MCF 10A (cell line): ENCODE measurements around the gene ERMP1. TPM values are rescaled to one million over a fixed set of nuclear protein-coding genes. Genes with fewer than 3 reads are reported as not detected.

ENCODE experiments used
- BruUV-seq: library from RNA; stranded (reverse); fragments of 400-500 nt; replicated peaks from 2 replicates; lab custom pipeline; 2021; lab: Mats Ljungman, UMichigan
- CTCF ChIA-PET: fragments of 300-600 bp; sonication (Branson Sonifier 250); formaldehyde crosslinking; extraction: SDS; loops from one replicate; lab custom pipeline; 2021; ENCODE audit warnings: antibody characterized with exemption, inconsistent platforms; lab: Yijun Ruan, JAX
- POLR2A ChIA-PET: fragments of 300-600, 350-650 bp; sonication (Branson Sonifier 250); formaldehyde crosslinking; extraction: SDS; loops from one replicate; lab custom pipeline; 2020; ENCODE audit warnings: antibody characterized with exemption, inconsistent platforms; lab: Yijun Ruan, JAX
- DNase-seq: peaks from one replicate; pipeline ENCODE4 v3.0.0-alpha.2; 2018; ENCODE audit not compliant: unreplicated experiment
- H3K27ac Mint-ChIP-seq: one replicate; pipeline ENCODE4 v1.8.0; 2022; ENCODE audit warnings: mild to moderate bottlenecking, low read depth, mixed read lengths; ENCODE audit not compliant: unreplicated experiment
- H3K27me3 Mint-ChIP-seq: one replicate; pipeline ENCODE4 v1.8.0; 2022; ENCODE audit warnings: mixed read lengths; ENCODE audit not compliant: insufficient read depth, unreplicated experiment
- H3K36me3 Mint-ChIP-seq: one replicate; pipeline ENCODE4 v1.8.0; 2022; ENCODE audit warnings: mild to moderate bottlenecking, moderate library complexity, mixed read lengths; ENCODE audit not compliant: insufficient read depth, unreplicated experiment
- H3K4me1 Mint-ChIP-seq: one replicate; pipeline ENCODE4 v1.8.0; 2022; ENCODE audit warnings: mixed read lengths; ENCODE audit not compliant: insufficient read depth, unreplicated experiment
- H3K4me3 Mint-ChIP-seq: one replicate; pipeline ENCODE4 v1.8.0; 2022; ENCODE audit warnings: mild to moderate bottlenecking, moderate library complexity, mixed read lengths; ENCODE audit not compliant: unreplicated experiment
- H3K9me3 Mint-ChIP-seq: one replicate; pipeline ENCODE4 v1.8.0; 2022; ENCODE audit warnings: mixed read lengths; ENCODE audit not compliant: unreplicated experiment
- intact Hi-C: fragments of 100-400 bp; cut with micrococcal nuclease; formaldehyde crosslinking; loops from 2 replicates; pipeline ENCODE4 v1.14.1; 2022
- total RNA-seq: library from RNA; stranded (reverse); gene quantifications from 2 replicates; pipeline ENCODE4 v1.2.3, GENCODE V29; 2022
- TF ChIP-seq, protein P1 (sequence below): fragments of 200-600 bp; IDR thresholded peaks from one replicate; pipeline ENCODE4 v1.8.0; 2022; ENCODE audit warnings: antibody characterized with exemption, mild to moderate bottlenecking; ENCODE audit not compliant: unreplicated experiment

The ERMP1 gene
- total RNA-seq, 1 experiment from 2014 or later, result 17.2 TPM

DNA sequence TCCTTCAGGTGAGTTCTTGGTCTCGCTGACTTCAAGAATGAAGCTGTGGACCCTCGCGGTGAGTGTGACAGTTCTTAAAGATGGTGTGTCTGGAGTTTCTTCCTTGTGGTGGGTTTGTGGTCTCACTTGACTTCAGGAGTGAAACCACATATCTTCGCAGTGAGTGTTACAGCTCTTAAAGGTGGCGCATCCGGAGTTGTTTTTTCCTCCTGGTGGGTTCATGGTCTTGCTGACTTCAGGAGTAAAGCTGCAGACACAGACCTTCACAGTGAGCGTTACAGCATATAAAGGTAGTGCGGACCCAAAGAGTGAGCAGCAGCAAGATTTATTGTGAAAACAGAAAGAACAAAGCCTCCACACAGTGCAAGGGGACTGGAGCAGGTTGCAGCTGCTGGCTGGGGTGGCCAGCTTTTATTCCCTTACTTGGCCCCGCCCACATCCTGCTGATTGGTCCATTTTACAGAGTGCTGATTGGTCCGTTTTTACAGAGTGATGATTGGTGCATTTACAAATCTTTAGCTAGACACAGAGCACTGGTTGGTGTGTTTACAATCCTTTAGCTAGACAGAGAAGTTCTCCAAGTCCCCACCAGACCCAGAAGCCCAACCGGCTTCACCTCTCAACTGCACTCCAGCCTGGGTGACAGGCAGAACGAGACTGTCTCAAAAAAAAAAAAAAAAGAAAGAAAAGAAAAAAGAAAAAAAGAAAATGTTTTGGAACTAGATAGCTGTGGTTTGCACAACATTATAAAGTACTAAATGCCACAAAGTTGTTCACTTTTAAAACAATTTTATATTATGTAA lies 9.1 kb upstream of the ERMP1 start:
- ChIA-PET POLR2A (interaction anchor here (1.8 kb wide), 1 partner anchor 9 kb away, joined by 8 read pairs; the partner anchor contains the start of gene ERMP1), CTCF (interaction anchor here (0.6 to 4.4 kb wide), 4 partner anchors 9 to 44 kb away, joined by 3 to 34 read pairs (median 5); partner anchors contain the start of gene ERMP1)
- Mint-ChIP-seq H3K4me3 (no peak overlapping the region), H3K27ac (no peak overlapping the region), H3K27me3 (no peaks in the 10 kb centered on the region), H3K36me3 (peaks cover 4% of the 10 kb centered on the region), H3K9me3 (no peaks in the 10 kb centered on the region), H3K4me1 (peaks cover 48% of the 10 kb centered on the region)
- intact Hi-C loops, result no loop called here
- no TSS peak for BruUV-seq
- DNase-seq, result no peak
- TF ChIP-seq, protein P1, sequence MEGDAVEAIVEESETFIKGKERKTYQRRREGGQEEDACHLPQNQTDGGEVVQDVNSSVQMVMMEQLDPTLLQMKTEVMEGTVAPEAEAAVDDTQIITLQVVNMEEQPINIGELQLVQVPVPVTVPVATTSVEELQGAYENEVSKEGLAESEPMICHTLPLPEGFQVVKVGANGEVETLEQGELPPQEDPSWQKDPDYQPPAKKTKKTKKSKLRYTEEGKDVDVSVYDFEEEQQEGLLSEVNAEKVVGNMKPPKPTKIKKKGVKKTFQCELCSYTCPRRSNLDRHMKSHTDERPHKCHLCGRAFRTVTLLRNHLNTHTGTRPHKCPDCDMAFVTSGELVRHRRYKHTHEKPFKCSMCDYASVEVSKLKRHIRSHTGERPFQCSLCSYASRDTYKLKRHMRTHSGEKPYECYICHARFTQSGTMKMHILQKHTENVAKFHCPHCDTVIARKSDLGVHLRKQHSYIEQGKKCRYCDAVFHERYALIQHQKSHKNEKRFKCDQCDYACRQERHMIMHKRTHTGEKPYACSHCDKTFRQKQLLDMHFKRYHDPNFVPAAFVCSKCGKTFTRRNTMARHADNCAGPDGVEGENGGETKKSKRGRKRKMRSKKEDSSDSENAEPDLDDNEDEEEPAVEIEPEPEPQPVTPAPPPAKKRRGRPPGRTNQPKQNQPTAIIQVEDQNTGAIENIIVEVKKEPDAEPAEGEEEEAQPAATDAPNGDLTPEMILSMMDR, result no peak

DNA sequence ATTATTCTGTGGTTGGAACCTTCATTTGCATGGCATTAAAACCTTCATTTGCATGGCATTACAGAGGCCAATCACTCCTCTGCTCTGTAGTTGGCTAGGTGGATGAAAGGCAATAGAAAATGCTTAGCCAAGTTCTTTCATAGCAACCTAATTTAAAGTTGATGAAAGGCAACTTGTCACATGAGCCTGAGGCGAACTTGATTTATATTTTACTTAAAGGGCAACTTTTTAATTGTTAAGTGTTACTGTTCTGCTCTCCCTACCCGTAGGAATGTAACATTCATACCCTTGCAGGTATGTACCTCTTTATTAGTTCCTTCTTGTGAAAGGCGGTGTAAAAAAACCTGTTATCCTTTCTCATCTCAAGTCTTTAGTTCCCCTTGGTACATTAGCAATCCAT lies 7.9 kb upstream of the ERMP1 start:
- Mint-ChIP-seq H3K27ac (no peak overlapping the region), H3K36me3 (peaks cover 4% of the 10 kb centered on the region), H3K27me3 (no peaks in the 10 kb centered on the region), H3K4me3 (no peak overlapping the region), H3K4me1 (peaks cover 46% of the 10 kb centered on the region), H3K9me3 (no peaks in the 10 kb centered on the region)
- intact Hi-C loops, result no loop called here
- BruUV-seq, result no TSS peak
- no peak for DNase-seq
- TF ChIP-seq, protein P1, result no peak
- POLR2A ChIA-PET, result interaction anchor here (0.5 to 1.8 kb wide), 3 partner anchors 8 to 133 kb away, joined by 3 to 8 read pairs (median 4); partner anchors contain the start of gene ERMP1
- CTCF ChIA-PET, result interaction anchor here (1.2 to 1.8 kb wide), 2 partner anchors 29 to 45 kb away, joined by 3 to 9 read pairs; no protein-coding TSS in a partner anchor

GRCh38 chr9:5839572-5839902 lies 6.6 kb upstream of the ERMP1 start:
- TF ChIP-seq, protein P1, result no peak
- no peak for DNase-seq
- H3K27me3 Mint-ChIP-seq, result no peaks in the 10 kb centered on the region
- peaks cover 34% of the 10 kb centered on the region for H3K4me1 Mint-ChIP-seq
- intact Hi-C loops, result no loop called here
- POLR2A ChIA-PET, result interaction anchor here (0.9 to 1.5 kb wide), 4 partner anchors 12 to 134 kb away, joined by 3 to 5 read pairs (median 3); no protein-coding TSS in a partner anchor
- H3K4me3 Mint-ChIP-seq, result peak overlapping the region; percentile 35
- CTCF ChIA-PET, result interaction anchor here (0.6 to 1.8 kb wide), 7 partner anchors 18 to 136 kb away, joined by 3 to 9 read pairs (median 3); no protein-coding TSS in a partner anchor
- peak overlapping the region; percentile 51 for H3K27ac Mint-ChIP-seq
- H3K36me3 Mint-ChIP-seq, result peaks cover 4% of the 10 kb centered on the region
- H3K9me3 Mint-ChIP-seq, result no peaks in the 10 kb centered on the region
- BruUV-seq, result no TSS peak

GRCh38 chr9:5838884-5839571 lies 6.1 kb upstream of the ERMP1 start:
- TF ChIP-seq, protein P1, result no peak

More at GRCh38 chr9:5838884-5839571, 6.1 kb upstream of the ERMP1 start:
- ChIA-PET POLR2A (interaction anchor here (0.9 to 1.5 kb wide), 3 partner anchors 12 to 41 kb away, joined by 3 to 5 read pairs (median 3); no protein-coding TSS in a partner anchor), CTCF (interaction anchor here (0.6 to 1.8 kb wide), 6 partner anchors 25 to 1046 kb away, joined by 3 to 9 read pairs (median 3); partner anchors contain the start of gene RCL1)
- H3K27ac Mint-ChIP-seq, result peak overlapping the region; percentile 51
- peaks cover 32% of the 10 kb centered on the region for H3K4me1 Mint-ChIP-seq
- no TSS peak for BruUV-seq
- peak overlapping the region; percentile 35 for H3K4me3 Mint-ChIP-seq
- H3K36me3 Mint-ChIP-seq, result peaks cover 4% of the 10 kb centered on the region
- H3K9me3 Mint-ChIP-seq, result no peaks in the 10 kb centered on the region
- intact Hi-C loops, result no loop called here
- no peaks in the 10 kb centered on the region for H3K27me3 Mint-ChIP-seq
- DNase-seq, result peak; percentile 92
